WERI-Rb-1 (cell line): Measurements from ENCODE around the gene ZNF672.
"Not testable (repeated sequence)": the region's sequence is repeated elsewhere in the genome, so short reads cannot be mapped to it uniquely, and the experiment has no call there.

Source experiments
- DNase-seq: peaks from one replicate; pipeline ENCODE4 v3.0.0-alpha.2; 2020
- H3K27ac ChIP-seq: fragments of 250-450 bp; sonication (Bioruptor Pico); 2 replicates; pipeline ENCODE4 v1.5.1; 2020; ENCODE audit warnings: mild to moderate bottlenecking, moderate library complexity
- H3K27me3 ChIP-seq: fragments of 250-450 bp; sonication (Bioruptor Pico); 2 replicates; pipeline ENCODE4 v1.5.1; 2021; ENCODE audit warnings: mild to moderate bottlenecking, low read depth, moderate library complexity; ENCODE audit not compliant: insufficient read depth, severe bottlenecking
- H3K36me3 ChIP-seq: fragments of 250-450 bp; sonication (Bioruptor Pico); 2 replicates; pipeline ENCODE4 v1.5.1; 2020; ENCODE audit warnings: mild to moderate bottlenecking, moderate library complexity
- H3K4me3 ChIP-seq: 2 replicates; pipeline ENCODE4 v1.5.1; 2011; ENCODE audit warnings: low read depth, mild to moderate bottlenecking, control low read depth, low read length
- H3K9me3 ChIP-seq: fragments of 250-450 bp; sonication (Bioruptor Pico); 2 replicates; pipeline ENCODE4 v1.5.1; 2021; ENCODE audit warnings: mild to moderate bottlenecking, moderate library complexity; ENCODE audit not compliant: severe bottlenecking
- CTCF ChIP-seq: IDR thresholded peaks from 2 replicates; pipeline ENCODE4 v1.5.1; 2011; ENCODE audit warnings: low read depth, mild to moderate bottlenecking, control low read depth, inconsistent platforms, low read length

The ZNF672 gene

GRCh38 chr1:248824701-248825100 lies 13.3 kb upstream of the ZNF672 start:
- Histone ChIP-seq H3K27me3 (no peaks in the 10 kb centered on the region), H3K9me3 (peaks cover under 1% of the 10 kb centered on the region), H3K4me3 (no peak overlapping the region; the same call in 1 of the 2 replicates), H3K36me3 (peaks cover 42% of the 10 kb centered on the region), H3K27ac (no peak overlapping the region)
- TF ChIP-seq CTCF: no peak
- no peak for DNase-seq

GRCh38 chr1:248825136-248825535 lies 12.9 kb upstream of the ZNF672 start:
- H3K27me3 ChIP-seq: no peaks in the 10 kb centered on the region
- H3K9me3 ChIP-seq: peaks cover 5% of the 10 kb centered on the region
- no peak for DNase-seq
- H3K36me3 ChIP-seq: peaks cover 39% of the 10 kb centered on the region
- H3K27ac ChIP-seq: peak overlapping the region; percentile 99
- H3K4me3 ChIP-seq: peak overlapping the region; percentile 74
- no peak for TF ChIP-seq CTCF

GRCh38 chr1:248825573-248825908 lies 12.5 kb upstream of the ZNF672 start:
- H3K27ac ChIP-seq: peak overlapping the region; percentile 99
- peaks cover 35% of the 10 kb centered on the region for H3K36me3 ChIP-seq

GRCh38 chr1:248825909-248826760 lies 11.9 kb upstream of the ZNF672 start, which contains the start of gene SH3BP5L:
Gene SH3BP5L, minus strand, starts transcription at chr1:248825915. Its CDS starts 980 bp downstream, at chr1:248824935.
- Histone ChIP-seq H3K4me3 (peak within 1 kb of the TSS; percentile 74), H3K9me3 (peaks cover 9% of the 10 kb centered on the region), H3K27me3 (no peaks in the 10 kb centered on the region), H3K36me3 (peaks cover 30% of the 10 kb centered on the region), H3K27ac (peak within 1 kb of the TSS; percentile 99)
- peak; percentile 96 for DNase-seq
- peak; percentile 89 for TF ChIP-seq CTCF

More at GRCh38 chr1:248825573-248825908, 12.5 kb upstream of the ZNF672 start:
- Histone ChIP-seq H3K4me3 (peak overlapping the region; percentile 74), H3K9me3 (peaks cover 7% of the 10 kb centered on the region), H3K27me3 (no peaks in the 10 kb centered on the region)
- no peak for DNase-seq
- no peak for TF ChIP-seq CTCF

- H3K4me3 ChIP-seq: no peak overlapping the region
- no peaks in the 10 kb centered on the region for H3K27me3 ChIP-seq
- DNase-seq: no peak
- H3K36me3 ChIP-seq: peaks cover 10% of the 10 kb centered on the region
- TF ChIP-seq CTCF: no peak
- H3K27ac ChIP-seq: no peak overlapping the region
- peaks cover 10% of the 10 kb centered on the region for H3K9me3 ChIP-seq
Measured at GRCh38 chr1:248828845-248829244, 9.2 kb upstream of the ZNF672 start.

GRCh38 chr1:248830718-248831017 lies 7.4 kb upstream of the ZNF672 start:
- not testable (repeated sequence) for H3K27me3 ChIP-seq, H3K9me3 ChIP-seq, H3K36me3 ChIP-seq, H3K4me3 ChIP-seq
- peak; percentile 63 for DNase-seq
- H3K27ac ChIP-seq: peak overlapping the region; percentile 73
